HG02970 (cell line): Measurements from ENCODE around the gene GOLGA6C.
"Not testable (repeated sequence)": the region's sequence is repeated elsewhere in the genome, so short reads cannot be mapped to it uniquely, and the experiment has no call there.

Experiments
- ATAC-seq: cut with Tn5 transposase; IDR thresholded peaks from one replicate; pipeline ENCODE4 v1.9.1; 2021; ENCODE audit warnings: mild to moderate bottlenecking, moderate library complexity, moderate number of reproducible peaks; ENCODE audit not compliant: unreplicated experiment, low FRiP score

The GOLGA6C gene

GRCh38 chr15:75248991-75249390 lies 9.1 kb upstream of the GOLGA6C start:
- not testable (repeated sequence) for ATAC-seq

DNA sequence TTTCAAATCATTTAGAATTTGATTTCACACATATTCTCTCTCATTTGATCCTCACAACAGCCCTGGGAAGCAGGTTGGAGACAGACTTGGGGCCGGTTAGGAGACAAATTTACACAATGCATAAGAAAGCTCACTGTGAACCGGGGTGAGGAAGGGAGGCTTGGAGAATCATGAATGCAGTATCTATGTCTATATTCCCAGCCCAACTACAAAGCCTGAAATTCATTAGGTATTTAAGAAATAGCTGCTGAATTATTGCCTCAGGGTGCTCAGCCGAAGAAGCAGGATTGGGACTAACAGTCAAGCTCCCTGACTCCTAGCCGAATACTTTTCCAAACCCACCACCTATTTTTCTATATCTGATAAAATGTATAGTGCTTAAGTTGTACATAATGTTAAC lies 8.4 kb upstream of the GOLGA6C start:
- ATAC-seq = no peak

GRCh38 chr15:75251343-75251742 lies 6.8 kb upstream of the GOLGA6C start:
- ATAC-seq = not testable (repeated sequence)

DNA sequence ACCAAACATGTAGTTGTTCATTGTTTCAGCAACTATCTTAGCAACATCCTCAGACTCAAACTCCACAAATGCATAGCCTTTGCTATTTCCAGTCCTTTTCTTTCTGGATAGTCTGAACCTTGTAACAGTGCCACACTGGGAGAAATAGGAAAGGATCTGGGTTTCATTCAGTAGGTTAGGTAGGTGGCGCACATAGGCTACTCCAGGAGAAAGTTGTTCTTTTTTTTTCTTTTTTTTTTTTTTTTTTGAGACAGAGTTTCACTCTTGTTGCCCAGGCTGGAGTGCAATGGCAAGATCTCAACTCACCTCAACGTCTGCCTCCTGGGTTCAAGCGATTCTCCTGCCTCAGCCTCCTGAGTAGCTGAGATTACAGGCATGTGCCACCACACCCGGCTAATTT lies 5.8 kb upstream of the GOLGA6C start:
- not testable (repeated sequence) for ATAC-seq

DNA sequence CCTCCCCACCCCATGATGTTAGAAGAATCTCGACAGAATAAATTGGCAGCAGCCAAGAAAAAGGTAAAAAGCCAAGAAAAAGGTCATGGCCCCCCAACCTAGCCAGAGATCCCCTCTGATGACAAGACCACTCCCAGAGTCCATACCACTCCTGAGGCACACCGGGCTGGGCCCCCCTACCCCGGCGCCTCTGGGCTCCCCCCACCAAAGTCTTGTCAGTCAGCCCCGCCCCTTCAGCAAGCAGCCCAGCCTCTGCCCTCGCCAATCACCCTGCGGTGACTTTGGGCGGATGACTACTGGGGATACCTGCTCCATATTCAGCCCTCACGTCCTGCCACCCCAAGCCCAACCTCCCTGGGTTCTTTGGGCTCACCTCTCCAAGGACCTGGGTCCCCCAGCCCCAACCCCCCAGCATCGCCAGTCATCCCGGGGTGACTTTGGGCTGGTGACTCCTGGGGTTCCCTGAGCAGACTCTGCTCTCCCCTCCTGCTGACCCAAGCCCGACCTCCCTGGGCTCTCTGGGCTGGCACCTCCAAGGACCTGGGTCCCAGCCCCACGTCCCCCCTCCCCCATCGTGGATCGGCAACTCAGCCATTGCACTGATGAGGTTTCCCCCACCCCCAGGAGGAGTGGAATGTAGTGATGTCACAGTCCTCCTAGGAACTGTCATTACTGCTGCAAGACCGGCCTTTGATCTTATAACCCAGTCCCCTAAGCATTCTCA lies 648 bp downstream of the GOLGA6C start:
- ATAC-seq = not testable (repeated sequence)

- not testable (repeated sequence) for ATAC-seq
Measured at GRCh38 chr15:75259873-75260272, 1.7 kb downstream of the GOLGA6C start.

- ATAC-seq = not testable (repeated sequence)
Measured at GRCh38 chr15:75273751-75274359, 15.7 kb downstream of the GOLGA6C start.

DNA sequence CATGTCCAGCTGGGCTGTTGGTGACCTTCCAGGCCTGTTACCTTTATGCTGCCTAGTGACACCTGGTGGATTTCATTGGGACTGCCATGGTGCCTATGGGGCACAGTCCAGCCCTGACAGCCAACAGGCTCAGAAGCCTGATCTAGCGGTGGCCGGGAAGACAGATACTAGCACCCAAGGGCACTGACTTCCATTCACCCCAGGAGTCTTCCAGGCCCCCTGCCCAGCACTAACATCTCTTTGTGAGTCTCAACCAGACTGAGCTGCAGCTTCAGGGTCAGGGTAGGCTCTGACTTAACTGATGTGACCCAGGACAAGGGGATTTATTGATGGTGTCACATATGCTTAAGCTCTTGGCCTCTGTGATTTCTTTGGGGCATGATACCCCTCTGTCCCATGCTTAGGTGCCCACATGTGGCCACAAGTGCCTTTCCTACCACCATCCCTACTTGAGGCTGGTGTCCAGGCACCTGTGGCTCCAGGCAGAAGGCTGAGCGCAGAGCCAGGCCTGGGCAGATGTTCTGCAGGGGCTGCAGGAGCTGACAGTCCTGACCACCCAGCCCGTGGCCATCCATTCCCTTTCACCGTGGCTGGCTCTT lies 16.5 kb downstream of the GOLGA6C start:
- ATAC-seq = peak; percentile 75

GRCh38 chr15:75275617-75276016 lies 17.5 kb downstream of the GOLGA6C start:
- not testable (repeated sequence) for ATAC-seq

DNA sequence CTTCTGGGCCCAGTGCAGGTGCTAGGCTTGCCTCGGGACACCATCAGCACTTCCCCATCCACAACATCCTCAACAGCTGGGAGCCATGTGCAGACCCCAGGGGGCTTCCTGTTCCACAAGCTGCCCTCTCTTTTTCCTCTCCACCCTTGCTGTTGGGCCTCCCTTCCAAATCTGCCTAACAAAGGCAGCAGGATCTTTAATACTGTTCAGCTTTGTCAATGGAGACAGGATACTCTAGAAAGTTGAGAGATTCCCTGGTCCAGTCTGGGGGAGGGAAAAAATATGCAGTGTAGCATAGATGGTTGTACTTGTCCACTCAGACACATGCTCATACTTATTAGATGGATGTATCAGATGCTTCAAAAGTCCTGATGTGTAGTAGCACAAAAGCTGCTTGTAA lies 20.4 kb downstream of the GOLGA6C start:
- ATAC-seq = not testable (repeated sequence)

DNA sequence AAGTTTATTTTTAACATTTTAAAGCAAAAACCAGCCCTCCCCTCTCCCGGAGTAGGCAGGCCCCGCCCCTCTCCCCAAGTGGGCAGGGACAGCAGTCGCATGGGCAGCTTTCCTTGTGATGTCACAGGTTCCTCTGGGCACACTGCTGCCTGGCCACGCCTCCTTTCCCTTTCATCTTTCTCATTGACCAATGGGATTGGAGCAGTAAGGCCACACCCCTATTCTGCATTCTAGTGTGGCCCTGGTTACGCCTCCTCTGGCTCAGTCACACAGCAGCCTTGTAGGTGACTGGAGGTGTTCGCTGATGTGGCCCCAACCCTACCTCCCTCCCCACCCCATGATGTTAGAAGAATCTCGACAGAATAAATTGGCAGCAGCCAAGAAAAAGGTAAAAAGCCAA lies 24.4 kb downstream of the GOLGA6C start, which contains the start of gene GOLGA6D:
Gene GOLGA6D, plus strand, starts transcription at position 264 of the 400 bp plus-strand sequence. Its CDS starts 41 bp downstream, at position 305.
- not testable (repeated sequence) for ATAC-seq

- ATAC-seq = not testable (repeated sequence)
Measured at GRCh38 chr15:75284152-75284551, 26.0 kb downstream of the GOLGA6C start.

DNA sequence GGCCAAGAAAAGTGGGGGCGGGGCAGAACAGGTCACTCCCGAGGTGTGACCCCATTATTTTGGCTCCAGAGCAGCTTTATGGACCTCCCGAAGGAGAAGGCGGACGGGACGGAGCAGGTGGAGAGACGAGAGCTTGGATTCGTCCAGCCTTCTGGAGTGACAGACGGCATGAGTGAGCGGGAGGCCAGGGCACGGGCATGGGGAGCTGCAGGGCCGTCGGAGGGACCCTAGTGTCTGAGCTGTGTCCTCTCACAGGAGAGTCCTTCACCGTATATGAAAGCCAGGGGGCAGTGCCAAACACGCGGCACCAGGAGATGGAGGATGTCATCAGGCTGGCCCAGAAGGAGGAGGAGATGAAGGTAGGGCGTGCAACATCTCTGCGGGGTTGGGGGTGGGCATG lies 35.5 kb downstream of the GOLGA6C start:
- ATAC-seq = not testable (repeated sequence)

- not testable (repeated sequence) for ATAC-seq
Measured at GRCh38 chr15:75298541-75299310, 40.6 kb downstream of the GOLGA6C start.

DNA sequence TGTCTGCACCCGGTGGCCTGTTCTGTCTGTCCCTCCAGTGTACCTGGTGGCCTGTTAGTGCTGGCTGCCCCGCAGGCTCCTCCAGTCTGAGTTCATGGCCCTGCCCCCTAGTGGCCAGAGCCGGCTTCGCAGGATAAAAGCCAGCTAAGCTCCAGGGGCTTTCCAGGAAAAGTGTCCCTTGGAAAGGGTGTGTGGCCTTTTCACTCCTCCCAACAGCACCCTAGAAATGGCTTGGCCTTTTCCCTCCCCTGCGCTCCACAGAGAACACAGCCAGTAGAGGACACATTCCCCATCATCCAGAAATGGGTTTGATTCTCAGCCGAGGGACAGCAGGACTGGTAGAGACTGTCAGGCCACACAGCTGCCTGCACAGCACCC lies 41.2 kb downstream of the GOLGA6C start:
- not testable (repeated sequence) for ATAC-seq

DNA sequence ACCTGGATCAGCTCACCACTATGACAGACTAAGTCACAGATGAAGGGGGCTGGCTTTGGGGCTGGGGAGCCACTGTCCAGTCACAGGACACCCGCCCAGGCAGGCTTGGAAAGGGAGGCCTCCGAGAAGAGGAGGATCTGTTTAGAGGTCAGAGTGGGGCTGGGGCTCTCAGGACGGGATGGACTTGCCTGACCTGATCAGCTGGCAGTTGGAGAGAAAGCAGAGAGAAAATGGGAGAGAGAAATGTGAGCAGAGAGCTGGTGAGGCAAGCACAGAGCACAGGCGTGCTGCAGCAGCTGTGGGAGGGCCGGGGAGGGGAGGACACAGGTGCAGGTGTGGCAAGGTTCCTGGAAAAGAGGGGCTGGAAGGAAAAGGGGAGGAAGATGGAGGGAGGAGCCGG lies 41.9 kb downstream of the GOLGA6C start:
- not testable (repeated sequence) for ATAC-seq

DNA sequence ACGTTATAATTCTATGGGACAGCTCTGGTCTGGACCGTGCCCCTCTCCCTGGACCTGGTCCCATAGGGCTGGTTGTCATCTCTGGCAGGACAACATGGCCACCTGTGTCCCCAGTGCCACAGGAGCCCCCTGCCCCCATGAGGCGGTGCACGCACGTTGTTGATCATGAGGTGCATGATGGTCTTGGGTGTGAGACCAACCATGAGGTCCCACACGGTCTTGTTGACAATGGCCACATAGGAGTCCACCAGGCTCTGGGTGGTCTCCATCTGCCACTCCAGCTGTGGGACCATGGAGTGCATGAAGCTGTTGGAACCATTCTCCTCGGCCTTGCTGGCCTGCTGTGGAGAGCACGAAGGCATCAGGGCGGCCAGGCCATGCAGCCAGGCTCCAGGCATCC lies 44.2 kb downstream of the GOLGA6C start:
- ATAC-seq = no peak

- not testable (repeated sequence) for ATAC-seq
Measured at GRCh38 chr15:75302753-75303152, 44.6 kb downstream of the GOLGA6C start.

DNA sequence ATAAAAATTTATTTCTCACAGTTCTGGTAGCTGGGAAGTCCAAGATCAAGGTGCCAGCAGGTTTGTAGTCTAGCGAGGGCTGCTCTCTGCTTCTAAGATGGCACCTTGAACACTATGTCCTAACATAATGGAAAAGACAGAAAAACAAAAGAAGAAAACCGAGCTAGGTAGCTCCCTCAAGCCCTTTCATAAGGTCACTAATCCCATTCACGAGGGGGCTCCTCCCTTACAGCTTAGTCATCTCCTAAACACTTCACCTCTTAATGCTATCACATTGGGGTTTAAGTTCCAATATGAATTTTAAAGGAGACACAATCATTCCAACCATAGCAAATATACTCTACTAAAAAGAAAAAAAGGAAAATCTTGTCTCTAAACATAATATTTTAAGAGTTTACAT lies 48.1 kb downstream of the GOLGA6C start:
- ATAC-seq = no peak

DNA sequence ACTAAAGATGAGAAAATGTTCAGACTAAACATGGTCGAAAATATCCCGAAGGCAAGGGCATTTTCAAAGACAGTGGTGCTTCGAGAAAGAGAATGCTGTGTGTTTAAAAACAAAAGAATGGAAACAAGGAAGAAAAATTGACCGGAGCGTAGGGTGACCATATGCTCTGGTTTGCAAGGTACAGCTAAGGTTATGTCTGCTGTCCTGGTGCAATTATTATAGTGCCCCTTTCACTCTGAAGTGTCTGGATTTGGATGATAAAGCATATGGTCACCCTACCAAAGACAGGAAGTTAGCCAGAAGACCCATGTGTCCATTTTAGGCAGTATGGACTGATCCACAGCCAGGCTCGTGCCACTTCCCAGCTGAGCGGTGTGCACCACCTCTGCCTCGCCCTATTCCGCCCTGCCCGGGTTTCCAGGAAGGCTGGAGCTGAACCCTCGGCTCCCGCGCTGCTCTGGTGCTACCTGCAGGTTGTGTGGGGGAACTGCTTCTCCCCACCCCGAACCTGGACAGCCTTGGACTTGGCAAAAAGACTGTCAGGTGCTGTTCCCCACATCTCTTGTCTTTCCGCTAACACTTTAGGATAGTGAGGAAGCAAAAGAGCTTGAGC lies 49.8 kb downstream of the GOLGA6C start:
- ATAC-seq = no peak
